Smooth muscle cell of trachea (primary cell): ENCODE results near the gene ZFP42. TPM values are rescaled to one million over a fixed set of nuclear protein-coding genes. Genes with fewer than 3 reads are reported as not detected.

ENCODE experiments used
- total RNA-seq: library from RNA; depleted of rRNA; stranded (reverse); fragments of >200 nt; gene quantifications from 2 replicates; pipeline ENCODE4 v1.2.1, GENCODE V29; 2014

The ZFP42 gene
- total RNA-seq, result 0.15 and 0.33 TPM in 2 replicates

DNA sequence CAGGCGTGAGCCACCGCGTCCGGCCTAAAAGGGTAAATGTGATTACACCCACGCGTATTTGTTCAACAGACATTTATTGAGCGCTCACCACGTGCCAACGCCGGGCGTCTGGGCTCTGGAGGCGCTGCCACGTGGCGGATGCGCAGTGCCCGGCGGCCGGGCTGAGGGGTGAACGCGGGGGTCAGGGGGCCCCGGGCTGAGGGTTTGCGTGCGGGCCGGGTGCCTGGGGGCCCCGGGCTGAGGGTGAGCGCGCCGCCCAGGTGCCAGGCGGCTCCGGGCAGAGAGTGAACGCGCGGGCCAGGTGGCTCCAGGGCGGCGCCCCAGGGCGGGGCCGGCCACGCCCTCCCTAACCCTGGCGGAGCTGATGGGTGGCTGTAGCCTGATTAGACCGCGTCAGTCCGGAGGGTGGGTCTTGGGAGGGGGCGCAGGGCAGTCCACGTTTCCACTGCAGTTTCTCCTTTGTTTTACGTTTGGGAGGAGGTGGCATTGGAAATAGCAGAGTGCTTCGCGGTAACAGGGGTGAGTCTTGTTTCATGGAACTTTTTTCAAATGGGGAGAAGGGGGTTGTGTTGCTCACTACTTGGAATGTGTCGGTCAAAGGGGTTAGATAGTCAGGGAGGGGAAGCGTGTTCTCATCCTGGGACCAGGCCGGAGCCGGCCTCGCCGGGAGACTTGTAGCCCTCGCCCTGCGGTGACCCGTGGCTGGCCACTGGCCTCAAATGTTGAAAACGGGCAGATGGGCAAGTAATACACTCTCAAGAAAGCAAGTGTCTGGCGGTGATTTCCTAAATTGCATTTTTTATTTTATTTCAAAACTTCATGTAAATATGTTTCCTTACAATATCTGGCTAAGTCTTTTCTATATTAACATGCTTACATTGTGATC lies at the start of gene ZFP42:
Gene ZFP42 (plus strand): TSS at position 450 of the 886 bp plus-strand sequence. CDS start 7,037 bp downstream, outside the sequence.

Other genes with a start within 250 kb of the ZFP42 start
- gene TRIML2, start 113.8 kb downstream of the ZFP42 start, total RNA-seq, result 0.33 TPM in 1 of 2 replicates, not detected in the other
- gene TRIML1, start 143.7 kb downstream of the ZFP42 start, total RNA-seq, result not detected in 2 replicates